ENCODE data around the gene RBFOX1.

Gene RBFOX1

GRCh38 chr16:7437135-7437804 lies 104.6 kb downstream of the RBFOX1 start:
- peaks cover 2% of the 10 kb centered on the region for H3K4me1 ChIP-seq (ENCODE audit: control insufficient read depth, insufficient read depth, low read length, poor library complexity, severe bottlenecking)
- no peaks in the 10 kb centered on the region for H3K9me3 ChIP-seq (ENCODE audit: control insufficient read depth, low read length)
- 91 to 94% methylated on average over 8 to 9 of the region's 12 CpGs for whole genome bisulfite sequencing, 2 experiments (ENCODE audit: insufficient coverage in 2 of 2)
- no peak overlapping the region for H3K4me3 ChIP-seq (ENCODE audit: extremely low read depth, insufficient read depth, low read length, poor library complexity, severe bottlenecking)
- no peaks in the 10 kb centered on the region for H3K36me3 ChIP-seq (ENCODE audit: control insufficient read depth, insufficient read depth, low read length)
- no peak overlapping the region for H3K27ac ChIP-seq (ENCODE audit: low read depth, low read length, severe bottlenecking)

DNA sequence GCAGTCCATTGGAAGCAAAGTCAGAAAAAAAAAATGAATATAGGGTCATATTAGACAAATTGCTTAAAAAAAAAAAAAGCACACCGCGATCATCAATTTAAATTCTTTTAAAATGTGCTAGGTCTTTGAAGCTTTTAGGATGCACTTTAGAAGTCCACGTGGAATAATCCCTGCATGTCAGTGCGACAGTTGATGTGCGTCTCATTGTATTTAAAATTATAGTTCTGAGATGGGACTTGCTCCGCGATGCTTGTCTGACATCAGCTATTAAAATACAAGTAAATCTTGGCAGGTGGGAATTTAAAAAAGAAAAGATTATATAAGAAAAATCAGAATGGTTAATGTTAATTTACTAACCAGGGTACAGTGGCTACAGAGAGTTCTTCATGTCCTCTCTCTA lies 105.2 kb downstream of the RBFOX1 start:
- Histone ChIP-seq H3K4me1 (ENCODE audit: control insufficient read depth, insufficient read depth, low read length, poor library complexity, severe bottlenecking) (peaks cover 2% of the 10 kb centered on the region), H3K36me3 (ENCODE audit: control insufficient read depth, insufficient read depth, low read length) (no peaks in the 10 kb centered on the region), H3K9me3 (ENCODE audit: control insufficient read depth, low read length) (no peaks in the 10 kb centered on the region), H3K27ac (ENCODE audit: low read depth, low read length, severe bottlenecking) (no peak overlapping the region), H3K4me3 (ENCODE audit: extremely low read depth, insufficient read depth, low read length, poor library complexity, severe bottlenecking) (no peak overlapping the region)
- 97% methylated on average over 5 of the region's 7 CpGs; no CpG with 5 or more reads in 1 of the 2 experiments for WGBS, 2 experiments (ENCODE audit: insufficient coverage in 2 of 2)

DNA sequence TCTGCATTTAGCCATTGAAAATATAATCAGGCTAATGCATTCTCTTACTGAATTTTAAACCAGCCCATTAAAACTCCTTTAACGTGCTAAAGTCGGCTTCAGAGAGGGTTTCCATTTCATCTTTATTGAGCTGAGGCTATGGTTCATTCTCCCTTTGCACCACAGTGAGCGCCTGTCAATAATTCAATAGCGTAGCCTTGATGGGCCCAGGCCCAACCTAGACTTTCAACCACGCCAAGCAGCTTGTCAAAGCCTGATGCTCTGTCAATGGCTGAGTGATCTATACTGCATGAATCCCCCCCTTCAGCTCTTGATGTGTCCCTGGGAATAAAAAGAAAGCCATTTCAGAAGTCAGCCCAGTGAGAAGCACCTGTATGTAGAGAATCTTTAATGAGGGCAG lies 106.0 kb downstream of the RBFOX1 start:
- 94 to 95% methylated on average over 4 to 5 of the region's 5 CpGs for WGBS, 2 experiments (ENCODE audit: insufficient coverage in 2 of 2)
- no peaks in the 10 kb centered on the region for H3K36me3 ChIP-seq (ENCODE audit: control insufficient read depth, insufficient read depth, low read length)
- no peak overlapping the region for H3K4me3 ChIP-seq (ENCODE audit: extremely low read depth, insufficient read depth, low read length, poor library complexity, severe bottlenecking)

DNA sequence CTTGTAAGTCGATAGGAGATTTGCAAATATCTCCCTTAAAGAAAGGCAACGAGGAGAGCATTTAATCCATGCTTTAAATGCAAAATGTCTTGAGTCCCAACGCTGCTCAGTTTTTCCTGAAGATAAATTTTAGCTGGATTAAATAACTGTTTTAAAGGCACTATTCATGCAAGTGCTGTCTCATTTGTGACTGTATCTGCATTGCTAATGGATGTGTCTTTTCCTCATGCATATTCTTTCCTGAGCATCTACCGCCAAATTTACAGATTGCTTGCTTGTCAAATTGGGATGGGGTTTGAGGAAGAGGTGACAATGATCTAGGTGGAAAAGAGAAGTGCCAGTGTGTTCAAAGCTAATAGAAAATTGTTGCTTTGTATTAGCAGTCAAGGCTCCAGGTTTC lies 106.9 kb downstream of the RBFOX1 start:
- Histone ChIP-seq H3K27ac (ENCODE audit: low read depth, low read length, severe bottlenecking) (no peak overlapping the region), H3K4me3 (ENCODE audit: extremely low read depth, insufficient read depth, low read length, poor library complexity, severe bottlenecking) (no peak overlapping the region), H3K4me1 (ENCODE audit: control insufficient read depth, insufficient read depth, low read length, poor library complexity, severe bottlenecking) (peaks cover 2% of the 10 kb centered on the region), H3K36me3 (ENCODE audit: control insufficient read depth, insufficient read depth, low read length) (no peaks in the 10 kb centered on the region), H3K9me3 (ENCODE audit: control insufficient read depth, low read length) (no peaks in the 10 kb centered on the region)
- 59% methylated on average over 3 of the region's 4 CpGs; no CpG with 5 or more reads in 1 of the 2 experiments for WGBS, 2 experiments (ENCODE audit: insufficient coverage in 2 of 2)

More for the DNA sequence above, 106.0 kb downstream of the RBFOX1 start:
- no peaks in the 10 kb centered on the region for H3K9me3 ChIP-seq (ENCODE audit: control insufficient read depth, low read length)
- no peak overlapping the region for H3K27ac ChIP-seq (ENCODE audit: low read depth, low read length, severe bottlenecking)
- peaks cover 2% of the 10 kb centered on the region for H3K4me1 ChIP-seq (ENCODE audit: control insufficient read depth, insufficient read depth, low read length, poor library complexity, severe bottlenecking)

DNA sequence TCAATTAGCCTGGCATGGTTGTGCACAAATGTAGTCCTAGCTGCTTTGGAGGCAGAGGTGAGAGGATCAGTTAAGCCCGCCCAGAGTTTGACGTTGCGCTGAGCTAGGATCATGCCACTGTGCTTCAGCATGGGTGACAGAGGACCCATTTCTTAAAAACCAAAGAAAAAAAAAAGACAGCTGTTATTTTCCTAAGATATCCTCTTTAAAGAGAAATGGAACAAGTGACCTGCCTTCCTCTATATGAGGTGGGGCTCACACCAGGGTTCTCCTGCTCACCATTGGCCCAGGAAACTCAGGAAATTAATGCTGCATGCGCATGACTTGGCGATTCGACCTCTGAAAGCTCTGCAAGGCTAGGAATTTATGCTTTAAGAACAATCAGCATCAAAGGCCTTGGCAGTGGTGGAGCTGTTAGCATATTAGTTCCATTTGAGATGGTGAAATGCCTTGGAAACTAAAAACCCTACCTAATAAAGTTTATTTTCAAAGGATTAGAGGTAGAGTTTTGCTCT lies 108.3 kb downstream of the RBFOX1 start:
- Histone ChIP-seq H3K36me3 (ENCODE audit: control insufficient read depth, insufficient read depth, low read length) (no peaks in the 10 kb centered on the region), H3K4me3 (ENCODE audit: extremely low read depth, insufficient read depth, low read length, poor library complexity, severe bottlenecking) (no peak overlapping the region), H3K27ac (ENCODE audit: low read depth, low read length, severe bottlenecking) (no peak overlapping the region), H3K4me1 (ENCODE audit: control insufficient read depth, insufficient read depth, low read length, poor library complexity, severe bottlenecking) (peaks cover 2% of the 10 kb centered on the region), H3K9me3 (ENCODE audit: control insufficient read depth, low read length) (no peaks in the 10 kb centered on the region)
- 49 to 61% methylated on average over 3 of the region's 6 CpGs for WGBS, 2 experiments (ENCODE audit: insufficient coverage in 2 of 2)

DNA sequence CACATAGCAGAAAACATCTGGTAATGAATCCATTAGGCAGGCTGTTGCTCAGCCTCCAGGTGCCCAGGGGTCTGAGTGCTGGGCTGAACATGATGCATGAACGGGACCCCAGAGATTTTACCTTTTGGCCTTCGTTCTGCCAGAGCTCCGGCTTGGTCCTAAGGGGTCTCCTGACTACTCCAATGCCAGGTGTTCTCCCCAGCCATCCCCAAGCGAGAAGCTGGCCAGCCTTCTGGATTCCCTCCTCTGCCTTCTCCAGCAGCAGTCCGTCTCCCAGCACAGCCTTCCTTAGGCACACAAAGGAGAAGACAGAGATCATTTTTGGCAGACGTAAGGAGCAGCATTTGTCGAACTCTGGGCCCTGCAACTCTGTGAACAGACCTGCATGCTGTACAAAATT lies 109.4 kb downstream of the RBFOX1 start:
- Histone ChIP-seq H3K27ac (ENCODE audit: low read depth, low read length, severe bottlenecking) (no peak overlapping the region), H3K4me1 (ENCODE audit: control insufficient read depth, insufficient read depth, low read length, poor library complexity, severe bottlenecking) (peaks cover 2% of the 10 kb centered on the region), H3K9me3 (ENCODE audit: control insufficient read depth, low read length) (no peaks in the 10 kb centered on the region), H3K36me3 (ENCODE audit: control insufficient read depth, insufficient read depth, low read length) (no peaks in the 10 kb centered on the region), H3K4me3 (ENCODE audit: extremely low read depth, insufficient read depth, low read length, poor library complexity, severe bottlenecking) (no peak overlapping the region)
- WGBS, 2 experiments (ENCODE audit: insufficient coverage in 2 of 2), result 87 to 94% methylated on average over 7 of the region's 7 CpGs

GRCh38 chr16:7443142-7443541 lies 110.5 kb downstream of the RBFOX1 start:
- peaks cover 2% of the 10 kb centered on the region for H3K4me1 ChIP-seq (ENCODE audit: control insufficient read depth, insufficient read depth, low read length, poor library complexity, severe bottlenecking)
- no peaks in the 10 kb centered on the region for H3K9me3 ChIP-seq (ENCODE audit: control insufficient read depth, low read length)
- 90% methylated on average over 2 of the region's 4 CpGs; no CpG with 5 or more reads in 1 of the 2 experiments for WGBS, 2 experiments (ENCODE audit: insufficient coverage in 2 of 2)
- H3K4me3 ChIP-seq (ENCODE audit: extremely low read depth, insufficient read depth, low read length, poor library complexity, severe bottlenecking), result no peak overlapping the region
- no peak overlapping the region for H3K27ac ChIP-seq (ENCODE audit: low read depth, low read length, severe bottlenecking)
- H3K36me3 ChIP-seq (ENCODE audit: control insufficient read depth, insufficient read depth, low read length), result no peaks in the 10 kb centered on the region

DNA sequence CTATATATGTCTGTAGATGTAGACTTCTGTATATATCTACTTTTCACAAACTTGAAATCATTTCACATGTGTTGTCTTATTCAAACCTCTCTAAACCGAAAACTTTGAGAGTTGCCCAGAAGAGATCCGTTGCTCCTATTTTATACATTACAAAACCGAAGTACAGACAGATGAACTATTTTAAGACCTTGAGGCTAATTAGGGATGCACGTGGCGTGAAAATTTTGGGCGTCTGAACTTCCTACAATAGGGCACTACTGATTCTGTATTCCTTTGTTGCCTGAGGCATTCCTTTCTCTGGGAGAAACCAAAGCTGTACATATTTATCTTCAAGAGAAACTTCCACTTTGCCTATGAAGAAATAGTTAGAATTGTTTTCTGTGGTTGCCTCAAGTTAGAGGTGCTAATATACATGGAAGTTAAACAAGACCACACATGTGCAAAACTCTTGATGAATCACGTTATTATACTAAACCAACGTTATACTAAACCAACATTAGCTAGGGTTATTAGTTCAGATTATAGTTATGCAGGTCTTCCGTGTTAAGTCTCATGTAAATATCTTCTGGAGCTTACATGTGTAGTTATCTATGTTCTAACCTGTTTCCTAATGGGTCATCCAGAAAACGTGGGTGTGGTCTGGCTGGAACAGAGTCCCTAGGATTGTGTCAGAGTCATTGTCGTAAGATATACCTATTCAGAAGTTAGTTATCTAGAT lies 111.2 kb downstream of the RBFOX1 start:
- Histone ChIP-seq H3K4me3 (ENCODE audit: extremely low read depth, insufficient read depth, low read length, poor library complexity, severe bottlenecking) (no peak overlapping the region), H3K9me3 (ENCODE audit: control insufficient read depth, low read length) (no peaks in the 10 kb centered on the region), H3K4me1 (ENCODE audit: control insufficient read depth, insufficient read depth, low read length, poor library complexity, severe bottlenecking) (peaks cover 2% of the 10 kb centered on the region), H3K27ac (ENCODE audit: low read depth, low read length, severe bottlenecking) (no peak overlapping the region), H3K36me3 (ENCODE audit: control insufficient read depth, insufficient read depth, low read length) (no peaks in the 10 kb centered on the region)
- 77 to 86% methylated on average over 5 to 9 of the region's 11 CpGs for WGBS, 2 experiments (ENCODE audit: insufficient coverage in 2 of 2)

DNA sequence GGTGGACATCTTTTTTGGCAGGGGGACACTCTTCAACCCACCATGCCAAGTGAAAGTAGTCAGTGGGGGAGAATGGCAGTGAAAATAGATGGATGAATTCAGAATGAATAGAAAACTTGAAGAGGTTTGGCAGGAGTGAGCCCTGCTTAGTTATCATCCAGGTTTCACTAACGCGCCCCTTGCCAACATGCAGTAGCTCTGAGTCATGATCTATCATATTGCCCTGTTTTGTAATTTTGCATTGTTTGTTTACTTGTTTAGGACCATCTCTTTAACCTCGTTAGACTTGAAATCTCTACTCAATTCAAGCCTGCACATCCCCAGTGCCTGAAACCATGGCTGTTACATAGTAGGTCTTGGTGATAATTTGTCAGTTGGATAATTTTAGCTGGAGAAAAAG lies 116.7 kb downstream of the RBFOX1 start:
- Histone ChIP-seq H3K36me3 (ENCODE audit: control insufficient read depth, insufficient read depth, low read length) (no peaks in the 10 kb centered on the region), H3K27ac (ENCODE audit: low read depth, low read length, severe bottlenecking) (no peak overlapping the region), H3K4me3 (ENCODE audit: extremely low read depth, insufficient read depth, low read length, poor library complexity, severe bottlenecking) (no peak overlapping the region), H3K9me3 (ENCODE audit: control insufficient read depth, low read length) (no peaks in the 10 kb centered on the region), H3K4me1 (ENCODE audit: control insufficient read depth, insufficient read depth, low read length, poor library complexity, severe bottlenecking) (no peaks in the 10 kb centered on the region)
- WGBS, 2 experiments (ENCODE audit: insufficient coverage in 2 of 2), result 93% methylated on average over 2 of the region's 3 CpGs; no CpG with 5 or more reads in 1 of the 2 experiments

DNA sequence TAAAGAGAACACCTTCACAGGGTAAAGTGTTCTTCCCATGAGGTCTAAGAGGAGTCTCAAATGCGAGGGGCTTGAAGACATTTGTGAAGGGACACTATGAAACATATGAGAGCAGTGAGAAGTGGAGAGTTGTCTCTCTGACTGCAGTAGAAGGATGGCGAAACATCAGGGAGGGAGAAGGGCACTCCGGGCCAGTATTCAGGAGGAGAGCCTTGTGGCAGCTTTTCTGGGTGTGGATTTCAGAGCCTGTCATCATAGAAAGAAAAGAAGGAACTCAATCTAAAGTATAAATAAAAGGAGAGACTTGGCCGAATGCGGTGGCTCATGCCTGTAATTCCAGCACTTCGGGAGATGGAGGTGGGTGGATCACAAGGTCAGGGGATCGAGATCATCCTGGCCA lies 117.2 kb downstream of the RBFOX1 start:
- Histone ChIP-seq H3K4me3 (ENCODE audit: extremely low read depth, insufficient read depth, low read length, poor library complexity, severe bottlenecking) (no peak overlapping the region), H3K9me3 (ENCODE audit: control insufficient read depth, low read length) (no peaks in the 10 kb centered on the region), H3K4me1 (ENCODE audit: control insufficient read depth, insufficient read depth, low read length, poor library complexity, severe bottlenecking) (no peaks in the 10 kb centered on the region), H3K27ac (ENCODE audit: low read depth, low read length, severe bottlenecking) (no peak overlapping the region), H3K36me3 (ENCODE audit: control insufficient read depth, insufficient read depth, low read length) (no peaks in the 10 kb centered on the region)
- WGBS, 2 experiments (ENCODE audit: insufficient coverage in 2 of 2), result 94 to 96% methylated on average over 5 to 7 of the region's 7 CpGs

DNA sequence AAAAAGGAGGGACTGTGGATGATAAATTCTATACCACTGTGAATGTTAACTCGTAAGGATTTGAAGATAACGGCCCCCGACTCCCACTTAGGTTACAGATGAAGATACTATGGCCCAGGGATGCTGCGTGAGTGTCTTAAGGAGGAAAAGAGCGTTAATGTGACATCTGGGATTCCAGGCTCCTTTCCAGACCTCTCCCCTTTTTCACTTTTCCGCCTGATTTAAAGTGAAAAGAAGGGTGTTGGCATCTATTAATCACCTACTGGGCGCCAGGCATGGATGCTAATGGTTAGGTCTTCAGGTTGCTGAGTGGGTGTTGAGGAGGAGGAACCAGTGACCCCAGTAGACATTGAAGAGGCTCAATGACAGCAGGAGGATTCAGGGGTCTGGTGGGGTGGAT lies 117.8 kb downstream of the RBFOX1 start:
- H3K9me3 ChIP-seq (ENCODE audit: control insufficient read depth, low read length), result no peaks in the 10 kb centered on the region
- no peaks in the 10 kb centered on the region for H3K4me1 ChIP-seq (ENCODE audit: control insufficient read depth, insufficient read depth, low read length, poor library complexity, severe bottlenecking)
- WGBS, 2 experiments (ENCODE audit: insufficient coverage in 2 of 2), result 92 to 95% methylated on average over 4 to 6 of the region's 7 CpGs
- H3K36me3 ChIP-seq (ENCODE audit: control insufficient read depth, insufficient read depth, low read length), result no peaks in the 10 kb centered on the region
- no peak overlapping the region for H3K4me3 ChIP-seq (ENCODE audit: extremely low read depth, insufficient read depth, low read length, poor library complexity, severe bottlenecking)
- no peak overlapping the region for H3K27ac ChIP-seq (ENCODE audit: low read depth, low read length, severe bottlenecking)
